Panc1 (cell line): ENCODE results near the gene ANAPC15. TPM values are rescaled to one million over a fixed set of nuclear protein-coding genes. Genes with fewer than 3 reads are reported as not detected.

Experiments used
- ATAC-seq: fragments of 200-7000 bp; cut with Tn5 transposase; 2 replicates; pipeline ENCODE4 v1.9.1; 2020; ENCODE audit warnings: mild to moderate bottlenecking, moderate library complexity
- BruUV-seq: library from RNA; stranded (reverse); fragments of 400-500 nt; replicated peaks from 2 replicates; lab custom pipeline; 2021; lab: Mats Ljungman, UMichigan
- CTCF ChIA-PET: fragments of 300-600 bp; sonication (Branson Sonifier 250); formaldehyde crosslinking; loops from one replicate; lab custom pipeline; 2022; ENCODE audit warnings: antibody characterized with exemption; lab: Charles Lee
- POLR2A ChIA-PET: fragments of 300-600 bp; sonication (Branson Sonifier 250); formaldehyde crosslinking; loops from one replicate; lab custom pipeline; 2022; ENCODE audit warnings: antibody characterized with exemption; lab: Charles Lee
- DNase-seq: peaks from one replicate; pipeline ENCODE4 v3.0.0-alpha.2; 2010; ENCODE audit warnings: low read depth, low spot score
- H3K27ac ChIP-seq: 2 replicates; pipeline ENCODE4 v1.5.1; 2011; ENCODE audit warnings: mild to moderate bottlenecking, low read length, inconsistent platforms
- H3K27me3 ChIP-seq: fragments of 200-500 bp; sonication (Bioruptor generic); 2 replicates; pipeline ENCODE4 v1.6.0; 2014; ENCODE audit warnings: low read length, inconsistent platforms; ENCODE audit not compliant: control insufficient read depth, insufficient read depth
- H3K36me3 ChIP-seq: fragments of 200-500 bp; sonication (Bioruptor generic); 2 replicates; pipeline ENCODE4 v1.5.1; 2014; ENCODE audit warnings: inconsistent platforms, mild to moderate bottlenecking, low read length, moderate library complexity; ENCODE audit not compliant: control insufficient read depth, insufficient read depth
- H3K4me1 ChIP-seq: 2 replicates; pipeline ENCODE4 v1.5.1; 2011; ENCODE audit warnings: inconsistent platforms, mild to moderate bottlenecking, low read length, moderate library complexity; ENCODE audit not compliant: control insufficient read depth, insufficient read depth
- H3K4me3 ChIP-seq, 2 experiments: 2 replicates each; pipeline ENCODE4 v1.5.1; 2011 to 2012; ENCODE audit warnings: low read depth in 2 of 2, low read length in 2 of 2, mild to moderate bottlenecking in 2 of 2, inconsistent platforms in 1 of 2, moderate library complexity in 1 of 2
- H3K9me3 ChIP-seq: fragments of 200-500 bp; sonication (Bioruptor generic); 2 replicates; pipeline ENCODE4 v1.5.1; 2014; ENCODE audit warnings: low read depth, mild to moderate bottlenecking, inconsistent platforms, low read length, moderate library complexity; ENCODE audit not compliant: control insufficient read depth, insufficient read depth
- CTCF ChIP-seq: fragments of 450-650 bp; IDR thresholded peaks from 2 replicates; pipeline ENCODE4 v1.5.1; 2017; ENCODE audit warnings: mild to moderate bottlenecking
- POLR2AphosphoS5 ChIP-seq: IDR thresholded peaks from 2 replicates; pipeline ENCODE4 v1.6.1; 2012; ENCODE audit warnings: mild to moderate bottlenecking, low read depth, low read length, moderate library complexity
- SIN3A ChIP-seq: IDR thresholded peaks from 2 replicates; pipeline ENCODE4 v1.6.1; 2012; ENCODE audit warnings: low read depth, mild to moderate bottlenecking, low read length, moderate library complexity, borderline replicate concordance; ENCODE audit not compliant: insufficient read depth
- TCF7L2 ChIP-seq: IDR thresholded peaks from 2 replicates; pipeline ENCODE4 v1.6.1; 2011; ENCODE audit warnings: mild to moderate bottlenecking, low read depth, low read length, inconsistent platforms
- in situ Hi-C: cut with HindIII; loops from 2 replicates; pipeline ENCODE4 v1.10.0; 2016; ENCODE audit warnings: low sequenced_read_pairs, low pct_unique_long_range_greater_than_20kb
- intact Hi-C: fragments of 100-400 bp; cut with micrococcal nuclease; formaldehyde crosslinking; loops from one replicate; pipeline ENCODE4 v1.10.0; 2022; ENCODE audit not compliant: unreplicated experiment
- total RNA-seq: library from RNA; stranded (reverse); gene quantifications from one replicate; pipeline ENCODE4 v1.2.1, GENCODE V29; 2021; ENCODE audit not compliant: unreplicated experiment
- TF ChIP-seq, protein P1 (sequence below), 2 experiments: IDR thresholded peaks; 2 replicates each; pipeline ENCODE4 v1.6.1; 2011 to 2012; ENCODE audit warnings: low read depth in 2 of 2, control low read depth in 1 of 2, low read length in 1 of 2, mild to moderate bottlenecking in 1 of 2, moderate library complexity in 1 of 2; ENCODE audit not compliant: insufficient read depth in 1 of 2

Gene ANAPC15
- total RNA-seq, 1 experiment from 2014 or later = 78.2 TPM

DNA sequence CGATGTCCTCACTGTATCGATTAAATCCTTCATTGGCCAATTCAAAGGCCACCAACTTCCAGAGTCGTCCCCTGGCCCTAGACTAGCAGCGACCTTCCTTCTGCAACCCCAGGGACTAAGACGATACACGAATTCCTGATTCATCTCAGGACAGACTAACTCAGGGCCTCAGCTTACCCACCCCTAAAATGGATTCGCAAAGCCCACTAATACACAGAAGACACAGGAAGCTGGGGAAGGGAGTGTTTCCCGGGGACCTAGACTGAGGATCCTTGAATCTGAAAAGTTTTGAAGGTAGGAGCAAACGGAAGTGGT, 9.9 kb downstream of the ANAPC15 start:
- Histone ChIP-seq H3K27ac (peak overlapping the region; percentile 99), H3K27me3 (no peaks in the 10 kb centered on the region), H3K36me3 (peaks cover 8% of the 10 kb centered on the region; the same call in 1 of the 2 replicates), H3K4me3 (peak overlapping the region; percentile 98 to 100), H3K9me3 (no peaks in the 10 kb centered on the region), H3K4me1 (peaks cover 10% of the 10 kb centered on the region)
- intact Hi-C loops = no loop called here
- POLR2A ChIA-PET = no interaction called here
- BruUV-seq = no TSS peak
- in situ Hi-C loops = no loop called here
- DNase-seq (no peak), ATAC-seq (no peak; the same call in 1 of the 2 replicates)
- TF ChIP-seq, protein P1, sequence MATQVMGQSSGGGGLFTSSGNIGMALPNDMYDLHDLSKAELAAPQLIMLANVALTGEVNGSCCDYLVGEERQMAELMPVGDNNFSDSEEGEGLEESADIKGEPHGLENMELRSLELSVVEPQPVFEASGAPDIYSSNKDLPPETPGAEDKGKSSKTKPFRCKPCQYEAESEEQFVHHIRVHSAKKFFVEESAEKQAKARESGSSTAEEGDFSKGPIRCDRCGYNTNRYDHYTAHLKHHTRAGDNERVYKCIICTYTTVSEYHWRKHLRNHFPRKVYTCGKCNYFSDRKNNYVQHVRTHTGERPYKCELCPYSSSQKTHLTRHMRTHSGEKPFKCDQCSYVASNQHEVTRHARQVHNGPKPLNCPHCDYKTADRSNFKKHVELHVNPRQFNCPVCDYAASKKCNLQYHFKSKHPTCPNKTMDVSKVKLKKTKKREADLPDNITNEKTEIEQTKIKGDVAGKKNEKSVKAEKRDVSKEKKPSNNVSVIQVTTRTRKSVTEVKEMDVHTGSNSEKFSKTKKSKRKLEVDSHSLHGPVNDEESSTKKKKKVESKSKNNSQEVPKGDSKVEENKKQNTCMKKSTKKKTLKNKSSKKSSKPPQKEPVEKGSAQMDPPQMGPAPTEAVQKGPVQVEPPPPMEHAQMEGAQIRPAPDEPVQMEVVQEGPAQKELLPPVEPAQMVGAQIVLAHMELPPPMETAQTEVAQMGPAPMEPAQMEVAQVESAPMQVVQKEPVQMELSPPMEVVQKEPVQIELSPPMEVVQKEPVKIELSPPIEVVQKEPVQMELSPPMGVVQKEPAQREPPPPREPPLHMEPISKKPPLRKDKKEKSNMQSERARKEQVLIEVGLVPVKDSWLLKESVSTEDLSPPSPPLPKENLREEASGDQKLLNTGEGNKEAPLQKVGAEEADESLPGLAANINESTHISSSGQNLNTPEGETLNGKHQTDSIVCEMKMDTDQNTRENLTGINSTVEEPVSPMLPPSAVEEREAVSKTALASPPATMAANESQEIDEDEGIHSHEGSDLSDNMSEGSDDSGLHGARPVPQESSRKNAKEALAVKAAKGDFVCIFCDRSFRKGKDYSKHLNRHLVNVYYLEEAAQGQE (IDR thresholded peaks at IDR 0.05; ENCODE audit: insufficient read depth in 1 of 2, low read depth in 2 of 2, low read length in 1 of 2) = no peak
- TF ChIP-seq SIN3A = no peak
- CTCF ChIA-PET = interaction anchor here (0.5 to 0.6 kb wide), 2 partner anchors 17 to 77 kb away, joined by 5 to 6 read pairs; no protein-coding TSS in a partner anchor

- in situ Hi-C loops (no loop called here), intact Hi-C loops (no loop called here)
- no peak for DNase-seq
- TF ChIP-seq POLR2AphosphoS5 = no peak
- TF ChIP-seq SIN3A = no peak
- TF ChIP-seq, protein P1 (IDR thresholded peaks at IDR 0.05; ENCODE audit: insufficient read depth in 1 of 2, low read depth in 2 of 2, low read length in 1 of 2) = no peak
- TF ChIP-seq TCF7L2 = no peak
- TF ChIP-seq CTCF = no peak
- peaks cover 10% of the 10 kb centered on the region for H3K4me1 ChIP-seq
- H3K9me3 ChIP-seq = no peaks in the 10 kb centered on the region
- no peaks in the 10 kb centered on the region for H3K27me3 ChIP-seq
- ATAC-seq = no peak
- TSS peak; percentile 86 for BruUV-seq
- H3K4me3 ChIP-seq = peak overlapping the region; percentile 98 to 100
- H3K27ac ChIP-seq = peak overlapping the region; percentile 99
- POLR2A ChIA-PET = no interaction called here
- CTCF ChIA-PET = interaction anchor here (0.5 to 0.6 kb wide), 2 partner anchors 17 to 77 kb away, joined by 5 to 6 read pairs; no protein-coding TSS in a partner anchor
- peaks cover 11% of the 10 kb centered on the region; the same call in 1 of the 2 replicates for H3K36me3 ChIP-seq
These were observed 10.3 kb downstream of the ANAPC15 start for GRCh38 chr11:72102162-72102561.
